ENCODE measurements around the gene CSMD2. TPM values are rescaled to one million over a fixed set of nuclear protein-coding genes. Genes with fewer than 3 reads are reported as not detected.

The CSMD2 gene
- total and polyA plus RNA-seq, 8 donors, result 0.20 to 0.81 (median 0.47) TPM

GRCh38 chr1:33548319-33548718 is 616.7 kb downstream of the CSMD2 start:
- Histone ChIP-seq H3K27ac (no peak overlapping the region), H3K27me3 (no peaks in the 10 kb centered on the region), H3K36me3 (no peaks in the 10 kb centered on the region), H3K4me1 (no peaks in the 10 kb centered on the region), H3K4me3 (no peak overlapping the region), H3K9me3 (peaks cover 0 to 37% of the 10 kb centered on the region in 2 donors)
- no peak for ATAC-seq
- no peak for TF ChIP-seq CTCF (IDR thresholded peaks at IDR 0.05)
- DNase-seq, result no peak
- intact Hi-C loops (cut with DNase I), result no loop called here

- TF ChIP-seq CTCF (IDR thresholded peaks at IDR 0.05), result no peak
- no peak overlapping the region for H3K4me3 ChIP-seq
- ATAC-seq, result no peak
- H3K36me3 ChIP-seq, result no peaks in the 10 kb centered on the region
- H3K27me3 ChIP-seq, result no peaks in the 10 kb centered on the region
- H3K4me1 ChIP-seq, result no peaks in the 10 kb centered on the region
- intact Hi-C loops (cut with DNase I), result no loop called here
- H3K9me3 ChIP-seq, result peaks cover 0 to 37% of the 10 kb centered on the region in 2 donors
- no peak overlapping the region for H3K27ac ChIP-seq
- no peak for DNase-seq
These were observed 617.5 kb downstream of the CSMD2 start for GRCh38 chr1:33547576-33547975.

GRCh38 chr1:33541966-33542365 is 623.1 kb downstream of the CSMD2 start:
- Histone ChIP-seq H3K4me3 (no peak overlapping the region), H3K9me3 (no peaks in the 10 kb centered on the region), H3K27ac (no peak overlapping the region), H3K27me3 (no peaks in the 10 kb centered on the region), H3K4me1 (no peaks in the 10 kb centered on the region), H3K36me3 (no peaks in the 10 kb centered on the region)
- ATAC-seq (no peak), DNase-seq (no peak)
- TF ChIP-seq CTCF (IDR thresholded peaks at IDR 0.05), result no peak
- intact Hi-C loops (cut with DNase I), result no loop called here

GRCh38 chr1:33537885-33538284 is 627.1 kb downstream of the CSMD2 start:
- H3K4me3 ChIP-seq, result no peak overlapping the region
- no peak for ATAC-seq
- H3K27me3 ChIP-seq, result no peaks in the 10 kb centered on the region
- intact Hi-C loops (cut with DNase I), result no loop called here
- TF ChIP-seq CTCF (IDR thresholded peaks at IDR 0.05), result no peak
- H3K9me3 ChIP-seq, result no peaks in the 10 kb centered on the region
- H3K27ac ChIP-seq, result no peak overlapping the region
- H3K4me1 ChIP-seq, result no peaks in the 10 kb centered on the region
- DNase-seq, result no peak
- H3K36me3 ChIP-seq, result no peaks in the 10 kb centered on the region

- TF ChIP-seq CTCF (IDR thresholded peaks at IDR 0.05), result no peak
These were observed 629.7 kb downstream of the CSMD2 start for GRCh38 chr1:33535334-33535733.

More at GRCh38 chr1:33535334-33535733, 629.7 kb downstream of the CSMD2 start:
- H3K36me3 ChIP-seq, result no peaks in the 10 kb centered on the region
- DNase-seq (no peak), ATAC-seq (no peak)
- intact Hi-C loops (cut with DNase I), result no loop called here
- H3K4me1 ChIP-seq, result no peaks in the 10 kb centered on the region
- H3K9me3 ChIP-seq, result no peaks in the 10 kb centered on the region
- no peak overlapping the region for H3K4me3 ChIP-seq
- no peaks in the 10 kb centered on the region for H3K27me3 ChIP-seq
- H3K27ac ChIP-seq, result no peak overlapping the region
